NCI-H146 treated with DMSO at 0.1 percent for 48 hours (cell line): ENCODE results near the gene SCUBE3.

Experiments used
- DNase-seq: peaks from one replicate; lab custom pipeline; 2025; ENCODE audit not compliant: unreplicated experiment; lab: John Stamatoyannopoulos, UW

Gene SCUBE3

DNA sequence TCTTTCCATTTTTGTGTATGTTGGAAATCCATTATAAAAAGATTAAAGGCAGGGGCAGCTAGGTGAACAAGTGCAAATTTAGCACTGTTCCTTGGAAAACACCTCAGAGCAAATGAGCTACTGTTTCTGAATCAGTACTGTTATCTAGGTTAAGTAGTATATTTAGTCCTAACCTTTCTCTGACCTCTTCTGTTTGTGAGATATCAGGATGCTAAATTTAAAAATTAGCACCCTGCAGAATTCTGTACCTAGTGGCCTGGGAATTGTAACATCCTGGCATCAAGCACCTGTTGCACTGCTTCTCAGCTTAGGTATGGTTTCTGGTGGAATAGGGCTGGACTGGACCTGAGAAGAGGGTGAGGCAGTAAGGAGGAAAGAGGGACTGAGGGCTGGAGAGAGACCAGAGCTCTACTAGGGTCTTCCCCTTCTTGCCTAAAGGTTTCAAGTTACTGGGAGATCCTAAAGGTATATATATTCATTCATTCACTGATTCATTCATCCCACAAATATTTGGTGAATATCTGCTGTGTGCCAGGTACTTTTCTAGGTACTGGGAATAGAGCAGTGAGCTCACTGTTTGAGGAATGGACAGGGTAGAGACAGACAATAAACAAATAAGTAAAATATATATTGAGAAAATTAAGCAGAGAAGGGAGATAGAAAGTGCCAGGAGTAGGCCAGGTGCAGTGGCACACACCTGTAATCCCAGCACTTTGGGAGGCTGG lies 51.0 kb downstream of the SCUBE3 start:
- DNase-seq, result no peak

DNA sequence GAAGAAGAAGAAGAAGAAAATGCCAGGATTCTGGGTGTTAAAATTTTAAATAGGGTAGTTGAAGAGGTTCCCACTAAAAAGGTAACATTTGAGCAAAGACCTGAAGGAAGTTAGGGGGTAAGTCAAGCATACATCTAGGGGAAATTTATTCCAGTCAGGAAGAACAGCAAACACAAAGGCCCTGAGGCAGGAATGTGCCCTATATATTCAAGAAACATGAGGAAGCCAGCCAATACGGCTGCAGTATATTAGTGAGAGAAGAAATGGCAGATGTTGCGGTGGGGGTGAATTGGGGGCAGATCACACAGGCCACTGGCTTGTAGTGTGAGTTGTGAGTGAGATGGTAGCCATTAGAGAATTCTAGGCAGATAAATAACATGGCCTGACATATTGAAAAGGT lies 51.8 kb downstream of the SCUBE3 start:
- DNase-seq, result no peak

DNA sequence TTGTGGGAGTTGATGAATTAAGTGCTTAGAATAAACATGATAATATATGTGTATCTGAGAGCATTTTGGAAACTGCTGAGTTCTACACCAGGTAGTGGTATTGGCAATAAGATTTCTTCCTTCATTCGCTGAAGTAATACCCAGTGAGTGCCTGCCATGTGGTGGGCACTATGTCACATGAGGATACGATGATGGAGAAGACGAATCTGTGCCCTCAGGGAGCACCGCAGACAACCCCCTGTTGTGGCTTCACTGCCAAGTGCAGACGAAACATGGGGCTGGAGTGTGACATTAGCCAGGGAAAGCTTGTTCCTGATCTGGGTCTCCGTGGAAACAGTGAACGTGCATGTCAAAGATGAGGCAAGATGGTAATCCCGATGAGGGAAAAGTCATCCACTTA lies 53.7 kb downstream of the SCUBE3 start:
- no peak for DNase-seq

DNA sequence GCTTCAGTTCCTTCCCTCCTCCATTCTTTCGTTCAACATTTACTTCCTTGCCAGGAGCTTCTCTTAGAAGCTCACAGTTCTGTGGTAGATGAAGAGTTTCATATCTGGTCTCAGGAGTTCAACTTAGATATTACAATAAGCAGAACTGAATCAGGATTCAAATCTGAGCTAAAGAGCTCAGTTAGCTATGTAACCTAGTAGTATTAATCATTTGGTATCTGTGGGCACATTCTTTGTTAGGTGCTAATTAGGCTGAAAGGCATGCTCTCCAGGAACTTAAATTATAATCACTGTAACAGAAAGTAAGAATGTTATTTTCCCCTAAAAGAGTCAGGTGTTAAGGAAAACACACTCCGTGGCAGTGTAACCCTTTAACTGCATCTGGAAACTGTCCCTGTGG lies 54.1 kb downstream of the SCUBE3 start:
- DNase-seq, result no peak

DNA sequence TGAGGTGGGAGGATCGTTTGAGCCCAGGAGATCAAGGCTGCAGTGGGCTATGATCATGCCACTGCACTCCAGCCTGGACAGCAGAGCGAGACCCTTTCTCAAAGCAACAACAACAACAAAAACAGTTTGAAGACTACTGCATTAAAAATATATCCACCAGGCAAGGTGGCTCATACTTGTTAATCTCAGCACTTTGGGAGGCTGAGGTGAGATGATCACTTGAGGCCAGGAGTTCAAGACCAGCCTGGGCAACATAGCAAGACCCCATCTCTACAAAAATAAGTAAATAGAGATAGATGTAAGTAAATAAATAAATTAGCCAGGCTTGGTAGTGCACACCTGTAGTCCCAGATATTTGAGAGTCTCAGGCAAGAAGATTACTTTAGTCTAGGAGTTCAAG lies 58.2 kb downstream of the SCUBE3 start:
- DNase-seq, result no peak

DNA sequence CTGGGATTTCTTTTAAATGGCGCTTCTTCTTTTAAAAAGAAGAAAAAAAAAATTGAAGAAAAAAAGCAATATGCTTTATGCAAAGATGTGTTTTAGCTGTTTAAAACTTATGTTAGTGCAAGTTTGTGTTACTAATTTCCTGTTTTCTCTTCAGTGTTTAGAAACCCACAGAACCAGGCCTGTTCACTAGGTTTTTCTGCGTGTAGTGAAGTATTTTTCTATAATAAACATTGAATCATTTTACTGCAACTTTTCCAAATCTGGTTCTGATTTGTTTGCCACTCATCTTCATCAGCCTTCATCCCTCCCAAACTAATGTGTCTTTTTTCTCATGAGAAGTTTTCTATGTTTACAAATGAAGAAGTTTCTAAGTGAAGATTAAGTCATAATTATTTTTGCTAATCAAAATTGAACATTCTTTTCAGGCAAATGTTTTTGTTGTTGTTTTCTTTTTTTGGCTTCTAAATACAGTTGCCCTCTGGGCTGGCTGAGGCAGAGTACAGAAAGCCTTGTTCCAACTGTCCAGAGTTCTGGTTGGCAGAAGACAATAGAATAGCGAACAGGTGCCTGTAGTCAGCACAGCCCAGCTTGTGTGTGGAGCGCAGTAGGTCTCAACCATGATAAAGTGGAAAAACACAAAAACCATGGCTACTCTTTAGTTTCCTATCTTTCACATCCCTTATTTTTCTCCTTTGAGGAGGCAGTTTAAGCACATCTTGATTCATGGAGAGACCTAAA lies 60.2 kb downstream of the SCUBE3 start:
- DNase-seq, result no peak

DNA sequence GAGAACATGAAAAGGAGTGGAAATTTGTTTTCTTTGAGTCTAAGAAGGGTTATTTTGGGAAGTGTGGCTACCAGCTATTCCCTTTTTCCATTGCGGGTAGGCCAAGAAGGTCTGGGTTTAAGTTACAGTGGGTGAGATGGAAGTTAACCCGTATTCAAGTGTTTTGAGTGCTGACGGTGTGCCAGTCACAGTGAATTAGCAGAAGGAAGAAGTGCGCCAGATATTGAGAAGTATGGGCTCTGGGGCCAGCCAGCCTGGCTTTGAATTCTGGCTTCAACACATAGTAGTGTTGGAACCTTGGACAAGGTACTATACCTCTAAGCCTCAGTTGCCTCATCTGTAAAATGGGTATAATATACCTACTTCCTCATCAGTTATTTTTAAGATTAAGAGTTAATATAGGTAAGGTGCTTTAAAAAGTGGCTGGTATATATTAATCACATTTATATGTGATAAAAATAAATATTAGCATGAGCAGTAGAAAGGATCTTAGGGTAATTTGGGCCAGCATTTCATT lies 62.0 kb downstream of the SCUBE3 start:
- DNase-seq, result no peak

DNA sequence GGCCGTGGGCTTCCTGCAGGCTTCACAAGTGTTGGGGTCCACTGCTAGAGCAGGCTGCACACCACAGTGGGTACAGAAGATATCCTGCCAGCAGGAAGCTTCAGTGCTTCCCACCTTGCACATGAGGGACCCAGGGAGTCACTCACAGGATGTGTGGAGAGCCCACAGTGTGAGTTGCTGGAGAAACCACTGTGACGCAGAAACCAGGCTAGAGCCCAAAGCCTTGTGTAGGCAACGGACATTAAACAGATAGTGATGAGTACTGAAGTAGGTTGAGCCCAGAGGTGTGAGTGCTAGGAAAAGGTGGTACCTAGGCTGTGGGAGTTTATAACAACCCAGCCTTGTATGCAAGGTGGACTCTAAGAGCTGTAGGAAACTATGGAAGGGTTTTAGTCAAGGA lies 65.0 kb downstream of the SCUBE3 start:
- DNase-seq, result no peak

DNA sequence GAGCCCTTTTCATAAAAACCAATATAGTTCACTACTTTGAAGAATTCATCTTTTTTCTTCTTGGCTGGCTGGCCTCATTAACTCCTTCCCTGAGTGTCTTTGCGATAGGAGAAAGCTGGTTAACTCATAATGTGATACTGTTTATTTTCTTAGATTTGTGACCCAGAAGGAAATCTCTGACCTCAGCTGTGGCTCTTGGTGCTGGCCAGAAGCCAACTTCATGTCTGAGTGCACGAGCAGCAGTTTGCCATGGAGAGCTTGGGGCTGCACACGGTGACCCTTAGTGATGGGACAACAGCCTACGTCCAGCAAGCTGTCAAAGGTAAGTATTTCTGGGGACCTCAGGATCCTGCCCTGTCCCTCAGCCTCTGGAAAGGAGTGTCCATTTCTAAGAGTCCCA lies 67.1 kb downstream of the SCUBE3 start:
- no peak for DNase-seq

DNA sequence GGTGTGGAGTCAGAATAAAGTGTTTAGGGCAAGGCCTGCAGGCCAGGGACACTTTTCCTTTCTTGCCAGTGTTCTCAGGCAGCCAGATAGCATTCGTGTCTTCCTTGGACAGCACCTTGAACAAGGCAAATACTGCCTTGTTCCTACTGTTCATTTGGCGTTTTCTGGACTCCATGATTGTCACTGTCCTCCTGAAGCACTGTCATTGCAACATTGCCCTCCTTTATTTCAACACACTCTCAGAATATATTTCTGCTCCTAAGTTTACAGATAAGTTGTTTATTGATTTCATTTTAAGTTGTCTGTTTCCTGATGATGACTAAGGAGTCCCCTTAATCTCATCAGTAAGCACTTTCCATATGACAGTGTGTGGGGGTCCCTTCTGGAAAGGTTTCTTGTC lies 68.7 kb downstream of the SCUBE3 start:
- DNase-seq, result no peak

DNA sequence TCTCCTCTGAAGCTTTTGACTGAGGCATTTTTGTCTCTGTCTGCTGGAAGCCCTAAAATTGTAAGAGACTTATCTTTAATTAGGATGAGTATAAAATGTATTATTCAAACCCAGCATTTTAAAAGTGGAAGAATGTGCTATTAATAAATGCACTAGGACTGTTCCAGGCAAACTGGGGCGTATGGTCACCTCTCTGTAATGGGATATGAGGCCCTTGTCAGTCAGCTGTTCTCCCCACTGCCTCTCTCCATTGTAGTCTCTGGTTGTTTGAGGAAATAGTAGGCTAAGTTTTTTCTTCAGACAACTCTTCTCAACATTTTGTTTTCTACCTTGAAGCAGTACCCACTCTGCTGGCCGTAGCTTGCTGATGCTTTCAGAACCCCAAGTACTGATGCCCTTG lies 69.6 kb downstream of the SCUBE3 start:
- no peak for DNase-seq

DNA sequence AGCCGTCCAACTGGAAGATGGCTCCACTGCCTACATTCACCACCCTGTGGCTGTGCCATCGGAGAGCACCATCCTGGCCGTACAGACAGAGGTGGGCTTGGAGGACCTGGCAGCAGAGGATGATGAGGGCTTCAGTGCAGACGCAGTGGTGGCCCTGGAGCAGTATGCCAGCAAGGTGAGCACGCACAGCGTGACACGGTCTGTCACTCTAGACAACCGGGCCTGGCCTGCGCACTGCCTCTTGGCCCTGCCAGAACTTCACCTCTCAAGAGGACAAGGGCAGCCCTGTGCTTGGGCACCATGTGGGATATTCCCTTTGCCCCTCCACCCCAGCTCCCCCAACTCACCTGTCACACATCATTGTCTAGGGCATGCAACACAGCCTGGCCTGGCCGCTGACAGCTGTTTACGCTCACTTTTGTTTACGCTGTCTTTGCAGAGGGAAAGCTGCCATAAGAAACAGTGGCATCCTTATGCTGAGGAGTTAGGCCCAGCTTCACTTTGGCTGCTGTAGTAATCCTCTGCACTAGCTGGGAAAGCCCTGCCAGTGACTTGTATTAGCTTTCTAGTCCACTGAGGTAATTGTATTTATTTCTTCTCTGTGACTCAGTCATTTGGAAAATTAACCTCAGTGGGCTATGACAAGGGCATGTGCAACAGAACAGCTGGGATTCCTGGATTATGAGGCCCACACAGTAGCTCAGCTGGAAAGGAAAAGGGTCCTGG lies 74.1 kb downstream of the SCUBE3 start:
- no peak for DNase-seq

DNA sequence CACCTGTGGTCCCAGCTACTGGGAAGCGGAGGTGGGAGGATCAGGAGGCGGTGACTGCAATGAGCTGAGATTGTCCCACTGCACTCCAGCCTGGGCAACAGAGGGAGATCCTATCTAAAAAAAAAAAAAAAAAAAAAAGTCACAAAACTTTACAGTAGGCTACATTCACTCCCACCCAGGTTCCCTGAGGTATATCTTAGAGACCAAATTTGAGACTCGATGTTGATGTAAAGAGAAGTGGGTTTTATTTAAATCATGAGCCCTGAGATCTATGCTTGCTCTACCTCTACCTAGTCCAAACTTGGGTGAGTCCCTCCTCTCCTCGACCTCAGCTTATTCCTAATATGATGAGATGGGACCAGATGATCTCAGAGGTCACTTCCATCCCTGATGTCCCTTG lies 75.1 kb downstream of the SCUBE3 start:
- DNase-seq, result no peak

DNA sequence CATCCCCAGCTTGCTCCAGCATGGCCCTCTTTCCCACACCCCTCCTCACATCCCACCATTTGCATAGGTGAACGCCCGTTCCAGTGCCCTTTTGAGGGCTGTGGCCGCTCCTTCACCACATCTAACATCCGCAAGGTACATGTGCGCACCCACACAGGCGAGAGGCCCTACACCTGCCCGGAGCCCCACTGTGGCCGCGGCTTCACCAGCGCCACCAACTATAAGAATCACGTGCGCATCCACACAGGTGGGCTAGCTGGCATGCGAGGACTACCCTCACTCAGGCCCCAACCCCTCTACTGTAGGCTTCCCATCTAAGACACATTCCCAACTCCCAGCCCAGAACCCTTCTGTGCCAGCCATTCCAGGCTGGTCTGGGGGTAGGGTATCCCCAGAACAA lies 77.7 kb downstream of the SCUBE3 start:
- DNase-seq, result no peak

DNA sequence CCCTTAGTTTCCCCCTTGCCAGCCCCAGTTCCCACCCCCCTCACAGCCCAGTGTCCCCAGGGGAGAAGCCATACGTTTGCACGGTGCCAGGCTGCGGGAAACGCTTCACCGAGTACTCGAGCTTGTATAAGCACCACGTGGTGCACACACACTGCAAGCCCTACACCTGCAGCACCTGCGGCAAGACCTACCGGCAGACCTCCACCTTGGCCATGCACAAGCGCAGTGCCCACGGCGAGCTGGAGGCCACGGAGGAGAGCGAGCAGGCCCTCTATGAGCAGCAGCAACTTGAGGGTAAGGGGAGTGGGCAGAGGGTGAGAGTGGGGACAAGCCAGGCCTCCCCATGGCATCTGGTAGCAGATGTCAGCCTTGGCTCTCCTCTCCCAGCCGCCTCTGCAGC lies 78.7 kb downstream of the SCUBE3 start:
- no peak for DNase-seq

DNA sequence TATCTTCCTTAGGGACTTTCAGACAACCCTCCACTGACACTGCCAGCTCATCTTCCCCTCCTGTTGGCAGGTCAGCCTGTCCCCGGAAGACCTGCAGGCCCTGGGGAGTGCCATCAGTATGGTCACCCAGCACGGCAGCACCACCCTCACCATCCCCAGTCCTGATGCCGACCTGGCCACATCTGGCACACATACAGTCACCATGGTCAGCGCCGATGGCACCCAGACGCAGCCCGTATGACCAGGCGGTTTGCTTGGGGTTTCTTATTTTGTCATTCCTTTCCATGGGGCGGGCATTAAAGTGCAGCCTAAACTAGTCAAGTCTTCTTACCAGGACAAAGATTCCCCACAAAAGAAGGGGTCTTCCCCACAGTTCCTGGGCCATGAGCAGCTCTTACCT lies 79.9 kb downstream of the SCUBE3 start:
- no peak for DNase-seq

DNA sequence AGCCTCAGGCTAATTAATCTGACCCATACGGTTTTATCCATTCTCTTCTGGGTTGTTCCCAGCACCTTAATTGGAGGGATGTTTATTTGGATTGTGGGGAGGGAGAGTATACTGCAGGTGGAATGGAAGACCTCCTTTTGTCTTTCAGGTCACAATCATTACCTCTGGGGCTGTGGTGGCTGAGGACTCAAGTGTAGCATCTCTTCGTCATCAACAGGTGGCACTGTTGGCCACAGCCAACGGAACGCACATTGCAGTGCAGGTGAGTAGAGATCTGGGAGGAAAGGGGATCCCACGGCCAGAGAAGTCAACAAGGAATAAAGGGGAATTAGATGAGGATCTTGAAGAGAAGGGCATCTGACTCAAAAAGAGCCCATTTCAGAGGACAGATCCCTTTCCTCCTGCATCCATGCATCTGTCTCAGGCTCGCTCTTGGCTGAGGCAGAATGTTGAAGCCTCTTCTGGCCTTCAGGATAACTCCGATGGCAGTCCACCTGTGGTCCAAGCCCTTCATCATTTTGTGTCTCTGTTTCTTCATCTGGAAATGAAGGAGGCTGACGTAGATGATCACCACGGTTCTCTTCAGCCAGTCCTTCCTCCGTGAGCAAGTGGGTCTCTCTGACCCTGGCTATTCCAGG lies 80.7 kb downstream of the SCUBE3 start:
- peak; percentile 81 for DNase-seq

DNA sequence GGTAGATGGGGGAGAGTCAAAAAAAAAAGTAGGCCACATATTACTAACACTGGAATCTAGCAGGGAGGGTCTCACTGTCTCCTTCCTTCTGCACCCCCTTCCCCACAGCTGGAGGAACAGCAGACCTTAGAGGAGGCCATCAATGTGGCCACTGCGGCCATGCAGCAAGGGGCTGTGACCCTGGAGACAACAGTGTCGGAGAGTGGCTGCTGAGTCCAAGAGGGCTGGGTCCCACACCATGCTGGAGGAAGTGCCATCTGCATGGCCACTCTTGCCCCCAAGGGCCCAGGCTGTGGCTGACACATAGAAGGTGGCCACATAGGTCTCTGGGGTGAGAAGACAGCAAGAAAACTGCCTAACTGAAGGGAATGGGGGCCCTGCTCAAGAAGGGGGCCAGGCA lies 81.3 kb downstream of the SCUBE3 start:
- no peak for DNase-seq

DNA sequence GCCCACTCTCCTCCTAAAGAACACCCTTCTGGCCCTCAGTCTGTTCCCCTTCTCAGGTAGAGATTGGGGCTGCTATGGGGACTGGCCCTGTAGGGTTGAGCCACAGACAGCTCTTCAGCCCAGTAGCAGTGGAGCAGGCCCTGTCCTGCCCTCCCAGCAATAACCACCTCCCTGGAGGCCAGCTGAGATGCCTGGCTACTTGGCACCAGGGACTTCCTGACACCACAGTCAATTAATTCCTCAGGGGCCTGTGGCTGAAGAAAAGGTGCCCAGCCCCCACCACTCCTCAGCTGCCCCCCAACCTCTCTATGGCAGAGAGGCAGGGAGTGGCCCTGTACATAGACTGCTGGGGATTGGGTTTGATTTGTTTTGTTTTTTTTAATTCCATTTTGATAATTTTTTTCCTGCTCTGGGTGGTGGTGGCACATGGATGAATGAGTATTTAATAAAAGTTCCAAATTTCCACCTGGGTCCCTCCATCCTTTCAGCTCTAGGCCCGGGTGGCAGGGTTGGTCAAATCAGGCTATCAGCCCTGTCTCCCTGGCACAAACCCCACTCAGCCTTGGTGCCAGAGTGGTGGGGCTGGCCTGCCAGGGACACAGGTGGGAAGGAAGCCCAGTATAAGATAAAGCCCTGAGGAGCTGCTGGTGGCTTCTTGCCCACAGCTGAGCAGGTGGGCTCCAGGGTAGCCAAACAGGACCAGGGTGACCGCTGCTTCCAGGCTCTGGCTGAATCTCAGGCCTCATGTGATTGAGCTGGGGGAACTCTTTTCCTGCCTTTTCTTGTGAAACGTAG lies 82.0 kb downstream of the SCUBE3 start:
- no peak for DNase-seq

DNA sequence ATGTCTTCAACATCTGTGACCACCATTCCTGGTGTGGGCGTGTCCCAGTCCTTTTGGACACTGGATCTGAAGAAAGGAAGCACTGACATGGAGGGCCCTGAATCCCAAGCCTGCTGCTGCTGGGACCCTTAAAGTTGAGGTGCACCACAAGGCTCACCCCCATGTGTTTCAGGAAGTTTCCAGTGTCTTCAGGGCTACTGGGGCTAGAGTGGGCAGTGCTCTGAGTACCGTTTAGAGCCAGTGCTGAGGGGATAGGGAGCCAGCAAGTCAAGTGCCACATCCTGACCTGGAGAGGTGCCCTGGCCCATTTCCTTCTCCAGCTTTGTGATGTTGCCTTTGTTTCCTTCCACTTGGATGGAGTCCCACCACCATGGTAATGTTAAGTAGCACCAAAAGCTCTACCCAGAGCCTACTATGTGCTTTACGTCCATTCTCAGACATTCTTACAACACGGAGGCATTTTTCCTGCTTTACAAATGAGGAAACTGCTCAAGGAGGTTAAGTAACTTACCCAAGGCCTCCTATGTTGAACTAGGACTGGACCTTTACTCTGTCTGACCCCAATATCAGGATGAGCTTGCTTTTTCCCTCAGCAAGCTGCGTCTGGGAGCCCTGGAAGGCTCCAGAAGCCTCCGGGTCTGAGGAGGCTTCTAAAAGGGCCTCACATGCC lies 83.3 kb downstream of the SCUBE3 start:
- DNase-seq, result no peak
